ENCODE results near the gene TET3.
"Not testable (repeated sequence)": the region's sequence is repeated elsewhere in the genome, so short reads cannot be mapped to it uniquely, and the experiment has no call there.

TET3 gene

GRCh38 chr2:73984203-73984921 lies at the start of gene TET3:
TET3 (plus strand) TSS chr2:73984910; CDS start chr2:73986404, 1,494 bp downstream.
- no peak for DNase-seq

GRCh38 chr2:73935641-73936040 lies 49.1 kb upstream of the TET3 start:
- no peak for DNase-seq

- DNase-seq, result no peak
Measured at GRCh38 chr2:73937103-73937885, 47.4 kb upstream of the TET3 start.

- no peak for DNase-seq
Measured at GRCh38 chr2:73937899-73938298, 46.8 kb upstream of the TET3 start.

- DNase-seq, result no peak
Measured at GRCh38 chr2:73938718-73939352, 45.9 kb upstream of the TET3 start.

- no peak for DNase-seq
Measured at GRCh38 chr2:73939419-73939818, 45.3 kb upstream of the TET3 start.

- not testable (repeated sequence) for DNase-seq
Measured at GRCh38 chr2:73940066-73940465, 44.6 kb upstream of the TET3 start.

- no peak for DNase-seq
Measured at GRCh38 chr2:73942664-73943063, 42.0 kb upstream of the TET3 start.

GRCh38 chr2:73944714-73945113 lies 40.0 kb upstream of the TET3 start:
- DNase-seq, result no peak

GRCh38 chr2:73946215-73946614 lies 38.5 kb upstream of the TET3 start:
- no peak for DNase-seq

GRCh38 chr2:73946666-73947065 lies 38.0 kb upstream of the TET3 start:
- no peak for DNase-seq

- DNase-seq, result no peak
Measured at GRCh38 chr2:73947412-73948018, 37.2 kb upstream of the TET3 start.

- no peak for DNase-seq
Measured at GRCh38 chr2:73949802-73950201, 34.9 kb upstream of the TET3 start.

- DNase-seq, result no peak
Measured at GRCh38 chr2:73952499-73953446, 31.9 kb upstream of the TET3 start.

GRCh38 chr2:73956218-73956865 lies 28.4 kb upstream of the TET3 start:
- no peak for DNase-seq

GRCh38 chr2:73961274-73961673 lies 23.4 kb upstream of the TET3 start:
- no peak for DNase-seq

- DNase-seq, result no peak
Measured at GRCh38 chr2:73961823-73962615, 22.7 kb upstream of the TET3 start.

GRCh38 chr2:73962798-73963197 lies 21.9 kb upstream of the TET3 start:
- no peak for DNase-seq

GRCh38 chr2:73963385-73964120 lies 21.2 kb upstream of the TET3 start:
- no peak for DNase-seq

GRCh38 chr2:73964223-73964622 lies 20.5 kb upstream of the TET3 start:
- DNase-seq, result no peak

All from NCI-H1694 treated with DMSO at 0.1 percent for 48 hours (cell line).